ENCODE measurements around the gene TMEM132C. TPM values are rescaled to one million over a fixed set of nuclear protein-coding genes. Genes with fewer than 3 reads are reported as not detected.

Gene TMEM132C
- not detected in 2 replicates for total RNA-seq

GRCh38 chr12:128267131-128267622 is at the start of gene TMEM132C:
Gene TMEM132C, plus strand, starts transcription at chr12:128267170. Its CDS starts 233 bp downstream, at chr12:128267403.

Small RNA genes within 50 kb of the gene (small RNA-seq; reads per million reads assigned to genes)
- not detected for gene MIR3612
- not detected for gene MIR4419B
